K562 (cell line): Measurements from ENCODE around the gene NRG2. TPM values are rescaled to one million over a fixed set of nuclear protein-coding genes. Genes with fewer than 3 reads are reported as not detected.
A peak's percentile ranks its signal among the peaks of the same experiment; 100 is the strongest.

ENCODE experiments used
- ATAC-seq: fragments of 200-7000 bp; cut with Tn5 transposase; 3 replicates; pipeline ENCODE4 v1.9.1; 2020; ENCODE audit warnings: moderate library complexity
- BruUV-seq: library from RNA; stranded (reverse); fragments of 400-500 nt; replicated peaks from 2 replicates; lab custom pipeline; 2021; lab: Mats Ljungman, UMichigan
- CTCF ChIA-PET: fragments of 300-600 bp; formaldehyde crosslinking; extraction: SDS; loops from one replicate; lab custom pipeline; 2021; ENCODE audit warnings: low intra/inter-chr PET ratio; lab: Yijun Ruan, JAX
- POLR2A ChIA-PET: fragments of 300-600, 350-650 bp; sonication (Branson Sonifier 250); formaldehyde crosslinking; extraction: SDS; loops from one replicate; lab custom pipeline; 2021; ENCODE audit warnings: antibody characterized with exemption, inconsistent platforms; lab: Yijun Ruan, JAX
- DNase-seq, 4 experiments: peaks; one replicate each; pipeline versions ENCODE4 v3.0.0 to v3.0.0-alpha.2; 2011 to 2018; ENCODE audit warnings: low spot score in 3 of 4, mixed read lengths in 3 of 4; ENCODE audit errors: extremely low read depth in 1 of 4
- FAIRE-seq: peaks from 2 replicates; lab custom pipeline; 2011; peaks lifted over from hg19 to GRCh38; lab: Jason Lieb, UNC
- H2AFZ ChIP-seq: 2 replicates; pipeline ENCODE4 v1.6.0; 2011; ENCODE audit warnings: low read depth, low read length, control low read depth, inconsistent platforms
- H3K27ac ChIP-seq: fragments of 200-600 bp; 3 replicates; pipeline ENCODE4 v1.8.0; 2011; ENCODE audit warnings: low read depth, mild to moderate bottlenecking, control low read depth, inconsistent platforms, low read length, moderate library complexity, mixed read lengths; ENCODE audit errors: extremely low read depth
- H3K27me3 ChIP-seq, 2 experiments: fragments of 300-600 bp in 1 of 2; 2 replicates in 1 of 2; 3 replicates in 1 of 2; pipeline versions ENCODE4 v1.6.0 to v1.8.0; 2011; ENCODE audit warnings: inconsistent platforms in 2 of 2, low read length in 2 of 2, mild to moderate bottlenecking in 1 of 2, mixed read lengths in 1 of 2, moderate library complexity in 1 of 2; ENCODE audit not compliant: control insufficient read depth in 2 of 2, insufficient read depth in 2 of 2
- H3K36me3 ChIP-seq: fragments of 300-600 bp; 3 replicates; pipeline ENCODE4 v1.8.0; 2011; ENCODE audit warnings: mild to moderate bottlenecking, low read length, inconsistent platforms; ENCODE audit not compliant: control insufficient read depth, insufficient read depth
- H3K4me1 ChIP-seq, 2 experiments: fragments of 200-600 bp in 1 of 2; replicated peaks in 1 of 2; 2 replicates in 1 of 2; 3 replicates in 1 of 2; pipeline versions ENCODE4 v1.5.1 to v1.8.0; 2011; ENCODE audit warnings: inconsistent platforms in 2 of 2, low read length in 2 of 2, mild to moderate bottlenecking in 1 of 2, mixed read lengths in 1 of 2, moderate library complexity in 1 of 2; ENCODE audit not compliant: control insufficient read depth in 2 of 2, insufficient read depth in 2 of 2
- H3K4me2 ChIP-seq: 2 replicates; pipeline ENCODE4 v1.6.1; 2011; ENCODE audit warnings: low read length, control low read depth, inconsistent platforms, mixed read lengths; ENCODE audit not compliant: insufficient read depth
- H3K4me3 ChIP-seq: fragments of 200-600 bp; sonication (generic), shearing (Covaris generic); 2 replicates; pipeline ENCODE4 v1.5.1; 2016; ENCODE audit warnings: control low read depth, inconsistent platforms
- H3K79me2 ChIP-seq: fragments of 200-600 bp; 3 replicates; pipeline ENCODE4 v1.8.0; 2011; ENCODE audit warnings: low read length, inconsistent platforms; ENCODE audit not compliant: control insufficient read depth, insufficient read depth
- H3K9ac ChIP-seq, 2 experiments: 2 replicates each; pipeline versions ENCODE4 v1.6.0 to v1.6.1; 2011; ENCODE audit warnings: low read depth in 2 of 2, low read length in 2 of 2, control low read depth in 1 of 2, inconsistent platforms in 1 of 2, mild to moderate bottlenecking in 1 of 2, mixed read lengths in 1 of 2; ENCODE audit not compliant: insufficient read depth in 1 of 2
- H3K9me1 ChIP-seq: one replicate; pipeline ENCODE4 v1.6.0; 2011; ENCODE audit warnings: inconsistent platforms, mild to moderate bottlenecking, low read length, moderate library complexity; ENCODE audit not compliant: control insufficient read depth, insufficient read depth
- H3K9me3 ChIP-seq: replicated peaks from 2 replicates; pipeline ENCODE4 v1.5.1; 2011; ENCODE audit warnings: low read depth, low read length, inconsistent platforms; ENCODE audit not compliant: control insufficient read depth, insufficient read depth
- H4K20me1 ChIP-seq: replicated peaks from 2 replicates; pipeline ENCODE4 v1.6.1; 2011; ENCODE audit warnings: low read length, inconsistent platforms, mixed read lengths; ENCODE audit not compliant: control insufficient read depth, insufficient read depth
- ARID3B ChIP-seq: fragments of 250-450 bp; sonication (Bioruptor Pico); IDR thresholded peaks from 2 replicates; pipeline ENCODE4 v1.4.0; 2020; ENCODE audit warnings: borderline replicate concordance
- CBX3 ChIP-seq, 2 experiments: IDR thresholded peaks; 1 replicate in 1 of 2; 2 replicates in 1 of 2; pipeline ENCODE4 v1.6.1; 2012; ENCODE audit warnings: inconsistent platforms in 2 of 2, low read length in 2 of 2, borderline replicate concordance in 1 of 2, control low read depth in 1 of 2
- ETV5 ChIP-seq: sonication (generic); formaldehyde crosslinking; IDR thresholded peaks from 2 replicates; pipeline ENCODE4 v1.4.0; 2020; ENCODE audit warnings: low read depth, mild to moderate bottlenecking, missing genetic modification reagents
- HCFC1 ChIP-seq: IDR thresholded peaks from 2 replicates; pipeline ENCODE4 v1.6.1; 2012; ENCODE audit warnings: low read depth, low read length, improper control_type of control experiment
- HDAC1 ChIP-seq, 2 experiments: fragments of 450-650 bp; IDR thresholded peaks; 2 replicates each; pipeline ENCODE4 v1.6.1; 2016 to 2017; ENCODE audit warnings: inconsistent platforms in 1 of 2, mild to moderate bottlenecking in 1 of 2, moderate library complexity in 1 of 2
- HMGN3 ChIP-seq: IDR thresholded peaks from 2 replicates; pipeline ENCODE4 v1.6.1; 2011; ENCODE audit warnings: borderline replicate concordance, low read depth, mild to moderate bottlenecking, mixed read lengths, low read length; ENCODE audit not compliant: insufficient read length; ENCODE audit errors: extremely low read depth
- KLF16 ChIP-seq: IDR thresholded peaks from 2 replicates; pipeline ENCODE4 v1.6.1; 2016; ENCODE audit warnings: antibody characterized with exemption
- L3MBTL2 ChIP-seq: fragments of 450-650 bp; IDR thresholded peaks from 2 replicates; pipeline ENCODE4 v1.6.1; 2016; ENCODE audit warnings: mild to moderate bottlenecking, moderate library complexity
- NCOA4 ChIP-seq: fragments of 450-650 bp; IDR thresholded peaks from 2 replicates; pipeline ENCODE4 v1.6.1; 2018; ENCODE audit warnings: mild to moderate bottlenecking; ENCODE audit not compliant: partially characterized antibody
- PCBP1 ChIP-seq: fragments of 200-400 bp; formaldehyde crosslinking; IDR thresholded peaks from 2 replicates; pipeline ENCODE4 v1.6.1; 2018; ENCODE audit warnings: mild to moderate bottlenecking, low read depth, low read length; ENCODE audit not compliant: poor library complexity, severe bottlenecking
- STAG1 ChIP-seq: sonication (generic); formaldehyde crosslinking; IDR thresholded peaks from 2 replicates; pipeline ENCODE4 v1.5.0; 2020; ENCODE audit warnings: missing genetic modification reagents, borderline replicate concordance
- TAF9B ChIP-seq: fragments of 450-650 bp; IDR thresholded peaks from 2 replicates; pipeline ENCODE4 v1.6.1; 2018; ENCODE audit warnings: mild to moderate bottlenecking; ENCODE audit not compliant: partially characterized antibody
- TARDBP ChIP-seq: fragments of 450-650 bp; IDR thresholded peaks from 2 replicates; pipeline ENCODE4 v1.6.1; 2016
- TFAM ChIP-seq: fragments of 250-450 bp; sonication (Bioruptor Pico); conservative IDR thresholded peaks from 2 replicates; pipeline ENCODE4 v1.5.0; 2021; ENCODE audit warnings: mild to moderate bottlenecking, moderate library complexity
- USF2 ChIP-seq: sonication (generic); formaldehyde crosslinking; IDR thresholded peaks from 2 replicates; pipeline ENCODE4 v1.5.0; 2020; ENCODE audit warnings: missing genetic modification reagents
- ZBTB17 ChIP-seq: fragments of 450-650 bp; formaldehyde crosslinking; IDR thresholded peaks from 2 replicates; pipeline ENCODE4 v1.4.0; 2020; ENCODE audit warnings: mild to moderate bottlenecking
- ZBTB7A ChIP-seq: IDR thresholded peaks from 2 replicates; pipeline ENCODE4 v1.6.1; 2011; ENCODE audit warnings: low read depth, mild to moderate bottlenecking, low read length, moderate library complexity, borderline replicate concordance; ENCODE audit not compliant: control insufficient read depth
- ZNF408 ChIP-seq: fragments of 250-450 bp; sonication (Bioruptor Pico); IDR thresholded peaks from 2 replicates; pipeline ENCODE4 v1.4.0; 2020; ENCODE audit warnings: low read depth, mild to moderate bottlenecking, moderate library complexity
- WGBS: fragments of 100-300 bp; shearing (Covaris generic); methylation state at CpG from one replicate; pipeline ENCODE4 v1.1.6; 2016; ENCODE audit warnings: low coverage, mixed read lengths; ENCODE audit not compliant: insufficient coverage; ENCODE audit errors: missing lambda C conversion rate; 5-methylcytosine and 5-hydroxymethylcytosine counted together
- in situ Hi-C: fragments of 300-500 bp; cut with MboI; formaldehyde crosslinking; loops from 4 replicates; pipeline ENCODE4 v1.15.0; 2018; ENCODE audit warnings: inconsistent platforms, mixed read lengths
- intact Hi-C: fragments of 100-400 bp; cut with micrococcal nuclease; formaldehyde crosslinking; loops from 2 replicates; pipeline ENCODE4 v1.14.2; 2022
- polyA plus RNA-seq, 8 experiments: library from polyadenylated mRNA; depleted of rRNA in 4 of 8; stranded (reverse) in 5 of 8; unstranded in 3 of 8; fragments of >200 nt; fragmentation: Nextera tagmentation in 2 of 8; fragmentation: Illumina TruSeq in 1 of 8; extraction: Ambion mirVana in 2 of 8; extraction: Trizol in 1 of 8; gene quantifications; 2 replicates each; pipeline versions ENCODE4 v1.2.1 to v1.2.3, GENCODE V29; 2011 to 2014; ENCODE audit warnings: inconsistent platforms in 1 of 8, missing spikeins in 1 of 8
- total RNA-seq, 7 experiments: library from RNA; depleted of rRNA in 6 of 7; stranded (reverse); fragments of >200 nt in 6 of 7; fragmentation: Illumina TruSeq in 2 of 7; extraction: Trizol in 2 of 7; gene quantifications; 2 replicates each; pipeline versions ENCODE4 v1.2.1 to v1.2.3, GENCODE V29; 2011 to 2021; ENCODE audit warnings: low replicate concordance in 1 of 7

The NRG2 gene
- total and polyA plus RNA-seq, 9 of the 15 experiments (the other 6 are each of a cell fraction or from before 2014, with no cell fraction given), result not detected

DNA sequence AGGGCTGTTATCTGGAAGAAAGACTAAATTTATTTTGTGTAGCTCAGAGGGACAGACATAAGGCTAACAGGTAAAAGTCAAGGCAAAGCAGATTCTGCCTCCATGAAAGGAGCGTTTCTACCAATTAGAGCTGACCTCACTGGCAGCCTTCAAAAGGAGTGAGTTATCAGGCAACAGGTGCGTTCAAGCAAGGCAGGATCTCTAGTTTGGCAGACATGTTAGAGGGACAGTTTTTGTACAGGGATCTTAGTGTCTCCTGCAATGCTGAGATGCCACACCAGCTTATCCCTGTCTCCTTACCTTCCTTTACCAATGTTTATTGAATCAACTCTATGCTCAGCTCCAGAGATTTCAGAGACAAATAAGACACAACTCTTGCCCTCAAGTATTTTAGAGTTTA is 73.8 kb downstream of the NRG2 start (continued):
- TF ChIP-seq USF2 (CRISPR knock-in tag) (no peak), NCOA4 (no peak), TFAM (CRISPR knock-in tag) (no peak), TARDBP (no peak), ZNF408 (CRISPR knock-in tag) (no peak), STAG1 (CRISPR knock-in tag) (no peak)

DNA sequence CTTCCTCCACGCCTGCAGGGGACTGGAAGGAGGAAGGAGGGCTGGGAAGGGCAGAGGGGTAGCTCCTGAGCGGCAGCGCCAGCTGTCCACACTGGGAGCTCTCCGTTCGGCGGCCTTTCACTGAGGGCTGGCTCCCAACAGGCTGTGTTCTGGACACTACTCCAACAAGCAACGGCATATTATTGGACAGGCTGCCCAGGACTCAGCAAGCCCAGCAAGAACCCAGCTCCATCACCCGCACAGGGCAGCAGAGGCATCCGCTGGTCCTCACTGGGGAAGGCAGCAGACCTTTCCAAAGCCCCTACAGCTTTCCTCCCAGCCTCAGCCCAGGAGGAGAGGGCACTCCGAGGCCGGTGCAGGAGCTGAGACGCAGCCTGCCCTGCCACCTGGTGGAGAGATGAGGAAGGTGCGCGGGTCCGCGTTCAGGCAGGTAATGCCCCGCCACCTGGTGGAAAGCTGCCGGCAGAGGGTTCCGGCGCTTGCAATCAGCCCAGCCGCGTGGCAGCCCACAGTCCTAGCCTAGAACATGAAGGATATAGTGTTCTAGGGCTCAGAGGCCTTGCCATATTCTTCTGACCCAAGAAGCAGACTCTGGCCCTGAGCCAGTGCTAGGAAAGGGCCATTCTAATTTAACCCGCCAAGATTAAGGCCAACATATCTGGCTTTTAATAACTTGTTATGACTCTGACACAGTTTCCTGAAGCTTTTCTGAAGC is 74.4 kb downstream of the NRG2 start:
- POLR2A ChIA-PET, result interaction anchor here (0.6 to 1.4 kb wide), 10 partner anchors 11 to 182 kb away, joined by 3 to 7 read pairs (median 3); no protein-coding TSS in a partner anchor
- no TSS peak for BruUV-seq
- in situ Hi-C loops, result no loop called here
- TF ChIP-seq ZBTB17 (CRISPR knock-in tag), result 0 out of 2 replicates have a peak, but pooled peaks have one; percentile 27
- TF ChIP-seq ZBTB7A, result 0 out of 2 replicates have a peak, but pooled peaks have one; percentile 21
- TF ChIP-seq STAG1 (CRISPR knock-in tag), result peak; percentile 96
- peak; percentile 68 for TF ChIP-seq KLF16
- TF ChIP-seq HMGN3, result peak; percentile 51
- no peak for TF ChIP-seq PCBP1
- TF ChIP-seq CBX3 (IDR thresholded peaks at IDR 0.05; ENCODE audit: borderline replicate concordance in 1 of 2, low read length in 2 of 2), result peak in 1 of 2 experiments; percentile 31; a peak in 1 of 3 replicates
- TF ChIP-seq L3MBTL2, result peak; percentile 53; the same call in 1 of the 2 replicates
- no peak for TF ChIP-seq HDAC1 (IDR thresholded peaks at IDR 0.05)
- TF ChIP-seq HCFC1, result peak; percentile 43
- TF ChIP-seq ARID3B (CRISPR knock-in tag), result 0 out of 2 replicates have a peak, but pooled peaks have one; percentile 12
- no peak for TF ChIP-seq TAF9B
- peak; percentile 71; the same call in 1 of the 2 replicates for TF ChIP-seq ETV5 (CRISPR knock-in tag)

More for the DNA sequence above, 74.4 kb downstream of the NRG2 start:
- Histone ChIP-seq H3K9ac (peak overlapping the region in 1 of 2 experiments; percentile 59; a peak in 2 of 4 replicates), H3K36me3 (no peaks in the 10 kb centered on the region), H3K4me1 (peaks cover 0 to 10% of the 10 kb centered on the region in 2 experiments; a peak in 1 of 5 replicates), H3K9me1 (no peaks in the 10 kb centered on the region), H3K9me3 (no peaks in the 10 kb centered on the region), H3K27ac (no peak overlapping the region), H3K4me2 (no peak overlapping the region; the same call in 1 of the 2 replicates), H3K79me2 (no peaks in the 10 kb centered on the region), H3K4me3 (no peak overlapping the region), H2AFZ (peak overlapping the region; percentile 30), H4K20me1 (no peaks in the 10 kb centered on the region), H3K27me3 (peaks cover 0 to 30% of the 10 kb centered on the region in 2 experiments; a peak in 4 of 5 replicates)
- peak; percentile 88 to 91 (median 90) for DNase-seq
- intact Hi-C loops, result loop anchor here (1.0 to 10.0 kb wide), 4 partner anchors 104 to 334 kb away; no protein-coding TSS in a partner anchor
- FAIRE-seq, result peak; percentile 97
- 4% methylated on average over 23 of the region's 23 CpGs for WGBS
- ATAC-seq, result peak; percentile 100
- CTCF ChIA-PET, result interaction anchor here (0.6 to 5.0 kb wide), 13 partner anchors 13 to 335 kb away, joined by 3 to 117 read pairs (median 6); no protein-coding TSS in a partner anchor
